ENCODE results near the gene DOLK.
A peak's percentile ranks its signal among the peaks of the same experiment; 100 is the strongest.
"Not testable (repeated sequence)": the region's sequence is repeated elsewhere in the genome, so short reads cannot be mapped to it uniquely, and the experiment has no call there.

DOLK gene

GRCh38 chr9:128969491-128969890 lies 22.1 kb upstream of the DOLK start:
- Histone ChIP-seq H4K91ac (ENCODE audit: low read length) (no peak overlapping the region), H3K79me1 (replicated peaks; ENCODE audit: low read length, poor library complexity, severe bottlenecking) (peaks cover 9% of the 10 kb centered on the region), H2AFZ (ENCODE audit: low read depth, low read length) (no peak overlapping the region), H2BK120ac (ENCODE audit: low read depth, low read length) (no peak overlapping the region), H3K4ac (ENCODE audit: low read depth in 1 of 2, low read length in 2 of 2) (no peak overlapping the region), H3K4me1 (ENCODE audit: control insufficient read depth, insufficient read depth, low read depth, low read length) (peaks cover 4% of the 10 kb centered on the region), H3K4me2 (ENCODE audit: low read length, poor library complexity, severe bottlenecking) (no peak overlapping the region), H2AK5ac (ENCODE audit: low read length, severe bottlenecking) (no peak overlapping the region), H2BK15ac (ENCODE audit: low read depth, poor library complexity, severe bottlenecking) (no peak overlapping the region), H3K9me3 (ENCODE audit: control insufficient read depth, low read length) (no peaks in the 10 kb centered on the region), H3K14ac (ENCODE audit: low read length in 2 of 2) (no peak overlapping the region), H2BK5ac (ENCODE audit: low read depth, low read length, poor library complexity, severe bottlenecking) (no peak overlapping the region), H3K36me3 (ENCODE audit: control insufficient read depth in 1 of 2, insufficient read depth in 2 of 2, low read depth in 1 of 2, low read length in 2 of 2) (peaks cover 17 to 74% of the 10 kb centered on the region in 2 experiments), H3K27ac (ENCODE audit: low read length, poor library complexity, severe bottlenecking) (peak overlapping the region; percentile 1), H4K8ac (ENCODE audit: low read length) (no peak overlapping the region), H3K23ac (ENCODE audit: low read length in 2 of 2) (no peak overlapping the region), H3K9ac (ENCODE audit: low read length) (no peak overlapping the region), H3K27me3 (ENCODE audit: control insufficient read depth in 1 of 2, insufficient read depth in 1 of 2, low read length in 2 of 2) (no peaks in the 10 kb centered on the region), H2BK12ac (ENCODE audit: low read length in 2 of 2) (no peak overlapping the region), H3K18ac (ENCODE audit: low read depth in 1 of 2, low read length in 2 of 2) (no peak overlapping the region), H3K4me3 (ENCODE audit: insufficient read depth in 1 of 2, low read depth in 1 of 2, low read length in 2 of 2) (no peak overlapping the region)
- no peak for DNase-seq
- 83% methylated on average over 5 of the region's 5 CpGs for WGBS

- not testable (repeated sequence) for H2BK15ac ChIP-seq (ENCODE audit: low read depth, poor library complexity, severe bottlenecking); H3K18ac ChIP-seq (ENCODE audit: low read depth in 1 of 2, low read length in 2 of 2); H2AK5ac ChIP-seq (ENCODE audit: low read length, severe bottlenecking); H4K91ac ChIP-seq (ENCODE audit: low read length); H3K14ac ChIP-seq (ENCODE audit: low read length in 2 of 2); H2BK120ac ChIP-seq (ENCODE audit: low read depth, low read length); H2BK12ac ChIP-seq (ENCODE audit: low read length in 2 of 2); DNase-seq; H3K23ac ChIP-seq (ENCODE audit: low read length in 2 of 2); H3K79me1 ChIP-seq (replicated peaks; ENCODE audit: low read length, poor library complexity, severe bottlenecking); H3K4me1 ChIP-seq (ENCODE audit: control insufficient read depth, insufficient read depth, low read depth, low read length); H4K8ac ChIP-seq (ENCODE audit: low read length); H3K4ac ChIP-seq (ENCODE audit: low read depth in 1 of 2, low read length in 2 of 2); H3K9ac ChIP-seq (ENCODE audit: low read length); H2AFZ ChIP-seq (ENCODE audit: low read depth, low read length); H3K27ac ChIP-seq (ENCODE audit: low read length, poor library complexity, severe bottlenecking); H3K9me3 ChIP-seq (ENCODE audit: control insufficient read depth, low read length); H3K4me3 ChIP-seq (ENCODE audit: insufficient read depth in 1 of 2, low read depth in 1 of 2, low read length in 2 of 2); H2BK5ac ChIP-seq (ENCODE audit: low read depth, low read length, poor library complexity, severe bottlenecking); H3K27me3 ChIP-seq (ENCODE audit: control insufficient read depth in 1 of 2, insufficient read depth in 1 of 2, low read length in 2 of 2); H3K4me2 ChIP-seq (ENCODE audit: low read length, poor library complexity, severe bottlenecking)
- WGBS: 98% methylated on average over 7 of the region's 9 CpGs
- peaks cover 29 to 71% of the 10 kb centered on the region in 2 experiments for H3K36me3 ChIP-seq (ENCODE audit: control insufficient read depth in 1 of 2, insufficient read depth in 2 of 2, low read depth in 1 of 2, low read length in 2 of 2)
Observed at GRCh38 chr9:128961403-128961802, 14.0 kb upstream of the DOLK start.

GRCh38 chr9:128947277-128947526 lies 201 bp downstream of the DOLK start:
- DNase-seq: no peak
- peak overlapping the region; percentile 90 to 94 for H3K18ac ChIP-seq (ENCODE audit: low read depth in 1 of 2, low read length in 2 of 2)
- H2BK120ac ChIP-seq (ENCODE audit: low read depth, low read length): no peak overlapping the region
- peaks cover 13% of the 10 kb centered on the region for H3K4me1 ChIP-seq (ENCODE audit: control insufficient read depth, insufficient read depth, low read depth, low read length)
- peak overlapping the region; percentile 52 to 85 for H3K4ac ChIP-seq (ENCODE audit: low read depth in 1 of 2, low read length in 2 of 2)
- peak overlapping the region in 1 of 2 experiments; percentile 98 for H3K14ac ChIP-seq (ENCODE audit: low read length in 2 of 2)
- no peak overlapping the region for H2BK5ac ChIP-seq (ENCODE audit: low read depth, low read length, poor library complexity, severe bottlenecking)
- no peak overlapping the region for H2BK15ac ChIP-seq (ENCODE audit: low read depth, poor library complexity, severe bottlenecking)
- H2AFZ ChIP-seq (ENCODE audit: low read depth, low read length): peak overlapping the region; percentile 85
- H4K8ac ChIP-seq (ENCODE audit: low read length): peak overlapping the region; percentile 96
- H2BK12ac ChIP-seq (ENCODE audit: low read length in 2 of 2): peak overlapping the region in 1 of 2 experiments; percentile 49
- H3K23ac ChIP-seq (ENCODE audit: low read length in 2 of 2): peak overlapping the region in 1 of 2 experiments; percentile 71
- peak overlapping the region; percentile 97 for H3K9ac ChIP-seq (ENCODE audit: low read length)
- peaks cover 42 to 48% of the 10 kb centered on the region in 2 experiments for H3K36me3 ChIP-seq (ENCODE audit: control insufficient read depth in 1 of 2, insufficient read depth in 2 of 2, low read depth in 1 of 2, low read length in 2 of 2)
- peak overlapping the region; percentile 88 for H3K27ac ChIP-seq (ENCODE audit: low read length, poor library complexity, severe bottlenecking)
- H3K9me3 ChIP-seq (ENCODE audit: control insufficient read depth, low read length): no peaks in the 10 kb centered on the region
- no peaks in the 10 kb centered on the region for H3K27me3 ChIP-seq (ENCODE audit: control insufficient read depth in 1 of 2, insufficient read depth in 1 of 2, low read length in 2 of 2)
- H3K79me1 ChIP-seq (replicated peaks; ENCODE audit: low read length, poor library complexity, severe bottlenecking): peaks cover 48% of the 10 kb centered on the region
- peak overlapping the region; percentile 76 to 92 for H3K4me3 ChIP-seq (ENCODE audit: insufficient read depth in 1 of 2, low read depth in 1 of 2, low read length in 2 of 2)
- peak overlapping the region; percentile 57 for H4K91ac ChIP-seq (ENCODE audit: low read length)
- no peak overlapping the region for H2AK5ac ChIP-seq (ENCODE audit: low read length, severe bottlenecking)
- 1% methylated on average over 20 of the region's 20 CpGs for WGBS
- peak overlapping the region; percentile 54 for H3K4me2 ChIP-seq (ENCODE audit: low read length, poor library complexity, severe bottlenecking)

GRCh38 chr9:128946571-128947276 lies 679 bp downstream of the DOLK start:
- Histone ChIP-seq H3K36me3 (ENCODE audit: control insufficient read depth in 1 of 2, insufficient read depth in 2 of 2, low read depth in 1 of 2, low read length in 2 of 2) (peaks cover 40 to 50% of the 10 kb centered on the region in 2 experiments), H3K27me3 (ENCODE audit: control insufficient read depth in 1 of 2, insufficient read depth in 1 of 2, low read length in 2 of 2) (no peaks in the 10 kb centered on the region), H4K91ac (ENCODE audit: low read length) (peak overlapping the region; percentile 57), H4K8ac (ENCODE audit: low read length) (peak overlapping the region; percentile 96), H2AFZ (ENCODE audit: low read depth, low read length) (peak overlapping the region; percentile 85), H3K79me1 (replicated peaks; ENCODE audit: low read length, poor library complexity, severe bottlenecking) (peaks cover 45% of the 10 kb centered on the region), H3K9me3 (ENCODE audit: control insufficient read depth, low read length) (no peaks in the 10 kb centered on the region), H3K18ac (ENCODE audit: low read depth in 1 of 2, low read length in 2 of 2) (peak overlapping the region; percentile 90 to 94), H2BK12ac (ENCODE audit: low read length in 2 of 2) (peak overlapping the region in 1 of 2 experiments; percentile 49), H2BK120ac (ENCODE audit: low read depth, low read length) (no peak overlapping the region), H3K4me2 (ENCODE audit: low read length, poor library complexity, severe bottlenecking) (peak overlapping the region; percentile 54), H3K14ac (ENCODE audit: low read length in 2 of 2) (peak overlapping the region in 1 of 2 experiments; percentile 98), H3K23ac (ENCODE audit: low read length in 2 of 2) (peak overlapping the region in 1 of 2 experiments; percentile 71), H2BK5ac (ENCODE audit: low read depth, low read length, poor library complexity, severe bottlenecking) (no peak overlapping the region), H3K4me3 (ENCODE audit: insufficient read depth in 1 of 2, low read depth in 1 of 2, low read length in 2 of 2) (peak overlapping the region; percentile 76 to 92), H3K4me1 (ENCODE audit: control insufficient read depth, insufficient read depth, low read depth, low read length) (peaks cover 13% of the 10 kb centered on the region), H2BK15ac (ENCODE audit: low read depth, poor library complexity, severe bottlenecking) (peak overlapping the region; percentile 2), H3K27ac (ENCODE audit: low read length, poor library complexity, severe bottlenecking) (peak overlapping the region; percentile 88), H3K9ac (ENCODE audit: low read length) (peak overlapping the region; percentile 97), H3K4ac (ENCODE audit: low read depth in 1 of 2, low read length in 2 of 2) (peak overlapping the region; percentile 52 to 85), H2AK5ac (ENCODE audit: low read length, severe bottlenecking) (no peak overlapping the region)
- WGBS: 36% methylated on average over 30 of the region's 30 CpGs
- no peak for DNase-seq

Measured in mesenchymal stem cell (in vitro differentiated cells and primary cell).